OCI-LY1 (cell line): ENCODE data around the gene MGAT2.

Source experiments
- CTCF ChIP-seq: fragments of 200-600 bp; sonication (generic), shearing (Covaris generic); IDR thresholded peaks from 2 replicates; pipeline ENCODE4 v1.5.1; 2017; ENCODE audit warnings: mild to moderate bottlenecking, antibody characterized with exemption, low read length, moderate library complexity, mixed read lengths
- EZH2 ChIP-seq: fragments of 200-600 bp; sonication (generic), shearing (Covaris generic); IDR thresholded peaks from 2 replicates; pipeline ENCODE4 v1.8.0; 2017; ENCODE audit warnings: borderline replicate concordance, mixed run types, mild to moderate bottlenecking, antibody characterized with exemption, low read length, moderate library complexity, mixed read lengths

GRCh38 chr14:49637534-49638078 is 17.0 kb downstream of the MGAT2 start:
- no peak for TF ChIP-seq CTCF
- TF ChIP-seq EZH2: no peak
